Measurements from ENCODE around the gene UBALD2. TPM values are rescaled to one million over a fixed set of nuclear protein-coding genes. Genes with fewer than 3 reads are reported as not detected.
A peak's percentile ranks its signal among the peaks of the same experiment; 100 is the strongest.

The UBALD2 gene
- polyA plus RNA-seq, 1 experiment, result 18.1 TPM

GRCh38 chr17:76278268-76278908 lies 13.2 kb downstream of the UBALD2 start:
- Histone ChIP-seq H3K27ac (ENCODE audit: low read depth, low read length) (no peak overlapping the region), H3K27me3 (ENCODE audit: control insufficient read depth, insufficient read depth, low read length) (no peaks in the 10 kb centered on the region), H3K9me3 (ENCODE audit: control insufficient read depth, insufficient read depth, low read length) (no peaks in the 10 kb centered on the region; the same call in 1 of the 2 replicates), H3K4me3 (ENCODE audit: low read depth, low read length) (no peak overlapping the region)
- no peak for TF ChIP-seq CTCF (IDR thresholded peaks at IDR 0.05; ENCODE audit: low read depth, low read length)
- DNase-seq (ENCODE audit: low read depth, low spot score), result no peak
- POLR2A ChIA-PET, result interaction anchor here (0.9 kb wide), 1 partner anchor 157 kb away, joined by 3 read pairs; no protein-coding TSS in a partner anchor
- CTCF ChIA-PET, result interaction anchor here (1.1 to 4.3 kb wide), 7 partner anchors 10 to 264 kb away, joined by 3 to 92 read pairs (median 22); partner anchors contain the start of gene EXOC7

- ChIA-PET POLR2A (interaction anchor here (0.6 to 1.7 kb wide), 3 partner anchors 15 to 281 kb away, joined by 3 to 9 read pairs (median 5); no protein-coding TSS in a partner anchor), CTCF (interaction anchor here (0.5 to 4.3 kb wide), 50 partner anchors 8 to 272 kb away, joined by 3 to 92 read pairs (median 4); partner anchors contain the start of genes EXOC7, FOXJ1 and UBALD2)
- peak; percentile 95 for TF ChIP-seq CTCF (IDR thresholded peaks at IDR 0.05; ENCODE audit: low read depth, low read length)
- Histone ChIP-seq H3K4me3 (ENCODE audit: low read depth, low read length) (no peak overlapping the region), H3K27ac (ENCODE audit: low read depth, low read length) (no peak overlapping the region), H3K9me3 (ENCODE audit: control insufficient read depth, insufficient read depth, low read length) (no peaks in the 10 kb centered on the region; the same call in 1 of the 2 replicates), H3K27me3 (ENCODE audit: control insufficient read depth, insufficient read depth, low read length) (no peaks in the 10 kb centered on the region)
- DNase-seq (ENCODE audit: low read depth, low spot score), result peak; percentile 50
These were observed 14.0 kb downstream of the UBALD2 start for GRCh38 chr17:76278952-76279741.

- no peak overlapping the region for H3K4me3 ChIP-seq (ENCODE audit: low read depth, low read length)
- no peaks in the 10 kb centered on the region for H3K27me3 ChIP-seq (ENCODE audit: control insufficient read depth, insufficient read depth, low read length)
- DNase-seq (ENCODE audit: low read depth, low spot score), result no peak
- no peaks in the 10 kb centered on the region; the same call in 1 of the 2 replicates for H3K9me3 ChIP-seq (ENCODE audit: control insufficient read depth, insufficient read depth, low read length)
- CTCF ChIA-PET, result interaction anchor here (0.5 to 4.3 kb wide), 49 partner anchors 9 to 272 kb away, joined by 3 to 92 read pairs (median 4); partner anchors contain the start of genes EXOC7, FOXJ1 and UBALD2
- no peak overlapping the region for H3K27ac ChIP-seq (ENCODE audit: low read depth, low read length)
- POLR2A ChIA-PET, result interaction anchor here (0.6 to 1.7 kb wide), 4 partner anchors 15 to 281 kb away, joined by 3 to 9 read pairs (median 5); no protein-coding TSS in a partner anchor
- TF ChIP-seq CTCF (IDR thresholded peaks at IDR 0.05; ENCODE audit: low read depth, low read length), result no peak
These were observed 14.7 kb downstream of the UBALD2 start for GRCh38 chr17:76279742-76280287.

GRCh38 chr17:76280650-76281049 lies 15.5 kb downstream of the UBALD2 start:
- ChIA-PET POLR2A (interaction anchor here (0.7 to 1.7 kb wide), 2 partner anchors 16 to 159 kb away, joined by 3 to 9 read pairs; no protein-coding TSS in a partner anchor), CTCF (interaction anchor here (0.6 to 4.3 kb wide), 8 partner anchors 8 to 1111 kb away, joined by 3 to 92 read pairs (median 17); no protein-coding TSS in a partner anchor)
- Histone ChIP-seq H3K4me3 (ENCODE audit: low read depth, low read length) (no peak overlapping the region), H3K9me3 (ENCODE audit: control insufficient read depth, insufficient read depth, low read length) (no peaks in the 10 kb centered on the region; the same call in 1 of the 2 replicates), H3K27ac (ENCODE audit: low read depth, low read length) (no peak overlapping the region), H3K27me3 (ENCODE audit: control insufficient read depth, insufficient read depth, low read length) (no peaks in the 10 kb centered on the region)
- no peak for TF ChIP-seq CTCF (IDR thresholded peaks at IDR 0.05; ENCODE audit: low read depth, low read length)
- DNase-seq (ENCODE audit: low read depth, low spot score), result no peak

Measured in AG04450 (cell line).